ENCODE results near the gene RPL26.

RPL26 gene

GRCh38 chr17:8412089-8412488 lies 29.1 kb upstream of the RPL26 start:
- H3K4me3 ChIP-seq (ENCODE audit: low read depth, low read length) = no peak overlapping the region
- no peaks in the 10 kb centered on the region for H3K36me3 ChIP-seq
- no peak for DNase-seq
- H3K27me3 ChIP-seq (ENCODE audit: insufficient read depth, low read depth, severe bottlenecking) = no peaks in the 10 kb centered on the region
- H3K9me3 ChIP-seq (ENCODE audit: severe bottlenecking) = no peaks in the 10 kb centered on the region
- TF ChIP-seq, protein P1, sequence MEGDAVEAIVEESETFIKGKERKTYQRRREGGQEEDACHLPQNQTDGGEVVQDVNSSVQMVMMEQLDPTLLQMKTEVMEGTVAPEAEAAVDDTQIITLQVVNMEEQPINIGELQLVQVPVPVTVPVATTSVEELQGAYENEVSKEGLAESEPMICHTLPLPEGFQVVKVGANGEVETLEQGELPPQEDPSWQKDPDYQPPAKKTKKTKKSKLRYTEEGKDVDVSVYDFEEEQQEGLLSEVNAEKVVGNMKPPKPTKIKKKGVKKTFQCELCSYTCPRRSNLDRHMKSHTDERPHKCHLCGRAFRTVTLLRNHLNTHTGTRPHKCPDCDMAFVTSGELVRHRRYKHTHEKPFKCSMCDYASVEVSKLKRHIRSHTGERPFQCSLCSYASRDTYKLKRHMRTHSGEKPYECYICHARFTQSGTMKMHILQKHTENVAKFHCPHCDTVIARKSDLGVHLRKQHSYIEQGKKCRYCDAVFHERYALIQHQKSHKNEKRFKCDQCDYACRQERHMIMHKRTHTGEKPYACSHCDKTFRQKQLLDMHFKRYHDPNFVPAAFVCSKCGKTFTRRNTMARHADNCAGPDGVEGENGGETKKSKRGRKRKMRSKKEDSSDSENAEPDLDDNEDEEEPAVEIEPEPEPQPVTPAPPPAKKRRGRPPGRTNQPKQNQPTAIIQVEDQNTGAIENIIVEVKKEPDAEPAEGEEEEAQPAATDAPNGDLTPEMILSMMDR (IDR thresholded peaks at IDR 0.05; ENCODE audit: low read depth, low read length) = no peak
- H3K27ac ChIP-seq = no peak overlapping the region

- no peak for DNase-seq
- Histone ChIP-seq H3K36me3 (no peaks in the 10 kb centered on the region), H3K27ac (no peak overlapping the region), H3K27me3 (ENCODE audit: insufficient read depth, low read depth, severe bottlenecking) (no peaks in the 10 kb centered on the region), H3K4me3 (ENCODE audit: low read depth, low read length) (no peak overlapping the region), H3K9me3 (ENCODE audit: severe bottlenecking) (no peaks in the 10 kb centered on the region)
- TF ChIP-seq, protein P1 (IDR thresholded peaks at IDR 0.05; ENCODE audit: low read depth, low read length) = no peak
Measured at GRCh38 chr17:8410883-8411238, 27.9 kb upstream of the RPL26 start.

DNA sequence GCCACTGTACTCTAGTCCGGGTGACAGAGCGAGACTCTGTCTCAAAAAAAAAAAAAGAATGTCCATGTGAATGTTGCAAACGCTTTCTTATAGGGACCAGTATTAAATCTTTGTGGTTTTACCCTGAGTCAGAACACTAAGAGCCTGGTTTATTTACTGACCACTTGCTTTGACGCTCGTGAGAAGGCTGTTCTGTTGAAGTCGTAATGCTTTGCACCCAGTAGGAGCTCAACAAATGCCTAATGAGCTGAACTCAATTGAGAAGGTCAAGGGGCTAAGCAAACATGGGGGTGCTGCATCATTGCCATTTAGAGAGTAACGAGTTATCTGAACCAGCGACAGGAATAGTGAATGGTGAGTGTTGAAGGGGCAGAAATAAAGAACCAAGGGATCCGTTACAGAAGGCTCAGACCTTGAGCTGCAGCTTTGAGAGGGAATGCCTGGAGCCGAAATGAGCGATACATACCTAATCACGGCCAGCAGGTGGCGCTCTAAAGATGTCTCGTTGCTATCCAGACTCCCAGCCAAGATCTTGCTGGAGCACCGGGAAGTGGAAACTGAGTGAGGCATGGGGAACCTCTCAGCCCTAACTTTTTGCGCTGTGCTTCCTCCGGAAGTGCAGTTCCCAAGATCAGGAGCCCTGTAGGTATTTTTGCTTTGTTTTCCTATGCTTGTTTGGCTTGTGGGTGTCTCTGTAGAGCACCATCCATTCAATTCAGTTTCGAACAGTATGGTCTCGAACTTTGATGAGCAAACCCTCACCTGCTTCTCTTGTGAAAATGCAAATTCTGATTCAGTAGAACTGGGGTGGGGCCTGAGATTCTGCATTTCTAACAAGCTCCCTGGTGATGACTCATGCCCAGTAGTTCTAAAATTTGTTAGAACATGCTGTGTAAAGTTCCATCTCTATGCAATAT lies 27.2 kb upstream of the RPL26 start:
- Histone ChIP-seq H3K4me3 (ENCODE audit: low read depth, low read length) (no peak overlapping the region), H3K36me3 (no peaks in the 10 kb centered on the region), H3K27ac (no peak overlapping the region), H3K27me3 (ENCODE audit: insufficient read depth, low read depth, severe bottlenecking) (no peaks in the 10 kb centered on the region), H3K9me3 (ENCODE audit: severe bottlenecking) (no peaks in the 10 kb centered on the region)
- peak; percentile 87 for DNase-seq
- TF ChIP-seq, protein P1 (IDR thresholded peaks at IDR 0.05; ENCODE audit: low read depth, low read length) = peak; percentile 92

- Histone ChIP-seq H3K36me3 (no peaks in the 10 kb centered on the region), H3K4me3 (ENCODE audit: low read depth, low read length) (no peak overlapping the region), H3K27ac (no peak overlapping the region), H3K9me3 (ENCODE audit: severe bottlenecking) (no peaks in the 10 kb centered on the region), H3K27me3 (ENCODE audit: insufficient read depth, low read depth, severe bottlenecking) (no peaks in the 10 kb centered on the region)
- DNase-seq = no peak
- TF ChIP-seq, protein P1 (IDR thresholded peaks at IDR 0.05; ENCODE audit: low read depth, low read length) = no peak
Measured at GRCh38 chr17:8408371-8408770, 25.4 kb upstream of the RPL26 start.

GRCh38 chr17:8406174-8406573 lies 23.2 kb upstream of the RPL26 start:
- TF ChIP-seq, protein P1 (IDR thresholded peaks at IDR 0.05; ENCODE audit: low read depth, low read length) = no peak
- Histone ChIP-seq H3K27me3 (ENCODE audit: insufficient read depth, low read depth, severe bottlenecking) (no peaks in the 10 kb centered on the region), H3K36me3 (no peaks in the 10 kb centered on the region), H3K4me3 (ENCODE audit: low read depth, low read length) (no peak overlapping the region), H3K9me3 (ENCODE audit: severe bottlenecking) (no peaks in the 10 kb centered on the region), H3K27ac (no peak overlapping the region)
- no peak for DNase-seq
